Kidney epithelial cell (primary cell): ENCODE data around the gene WDFY3. TPM values are rescaled to one million over a fixed set of nuclear protein-coding genes. Genes with fewer than 3 reads are reported as not detected.

ENCODE experiments used
- DNase-seq: peaks from one replicate; pipeline ENCODE4 v3.0.0-alpha.2; 2010; ENCODE audit warnings: low read depth
- H3K27me3 ChIP-seq: 2 replicates; pipeline ENCODE4 v1.6.0; 2011; ENCODE audit warnings: low read length; ENCODE audit not compliant: control insufficient read depth, insufficient read depth
- H3K36me3 ChIP-seq: 2 replicates; pipeline ENCODE4 v1.5.1; 2011; ENCODE audit warnings: low read length; ENCODE audit not compliant: control insufficient read depth, insufficient read depth
- H3K4me3 ChIP-seq: 2 replicates; pipeline ENCODE4 v1.5.1; 2011; ENCODE audit warnings: low read depth, mild to moderate bottlenecking, control low read depth, low read length
- total RNA-seq: library from RNA; depleted of rRNA; stranded (reverse); fragments of >200 nt; gene quantifications from 2 replicates; pipeline ENCODE4 v1.2.3, GENCODE V29; 2015
- TF ChIP-seq, protein P1 (sequence below): IDR thresholded peaks from 2 replicates; pipeline ENCODE4 v1.5.1; 2011; ENCODE audit warnings: mild to moderate bottlenecking, moderate library complexity, low read length, control low read depth, inconsistent platforms; ENCODE audit not compliant: insufficient read depth, poor library complexity, severe bottlenecking

The WDFY3 gene
- total RNA-seq, 1 donor from 2014 or later = 54.4 TPM

- Histone ChIP-seq H3K27me3 (no peaks in the 10 kb centered on the region), H3K4me3 (no peak overlapping the region), H3K36me3 (no peaks in the 10 kb centered on the region)
- TF ChIP-seq, protein P1, sequence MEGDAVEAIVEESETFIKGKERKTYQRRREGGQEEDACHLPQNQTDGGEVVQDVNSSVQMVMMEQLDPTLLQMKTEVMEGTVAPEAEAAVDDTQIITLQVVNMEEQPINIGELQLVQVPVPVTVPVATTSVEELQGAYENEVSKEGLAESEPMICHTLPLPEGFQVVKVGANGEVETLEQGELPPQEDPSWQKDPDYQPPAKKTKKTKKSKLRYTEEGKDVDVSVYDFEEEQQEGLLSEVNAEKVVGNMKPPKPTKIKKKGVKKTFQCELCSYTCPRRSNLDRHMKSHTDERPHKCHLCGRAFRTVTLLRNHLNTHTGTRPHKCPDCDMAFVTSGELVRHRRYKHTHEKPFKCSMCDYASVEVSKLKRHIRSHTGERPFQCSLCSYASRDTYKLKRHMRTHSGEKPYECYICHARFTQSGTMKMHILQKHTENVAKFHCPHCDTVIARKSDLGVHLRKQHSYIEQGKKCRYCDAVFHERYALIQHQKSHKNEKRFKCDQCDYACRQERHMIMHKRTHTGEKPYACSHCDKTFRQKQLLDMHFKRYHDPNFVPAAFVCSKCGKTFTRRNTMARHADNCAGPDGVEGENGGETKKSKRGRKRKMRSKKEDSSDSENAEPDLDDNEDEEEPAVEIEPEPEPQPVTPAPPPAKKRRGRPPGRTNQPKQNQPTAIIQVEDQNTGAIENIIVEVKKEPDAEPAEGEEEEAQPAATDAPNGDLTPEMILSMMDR = no peak
- no peak for DNase-seq
These were observed 339.8 kb downstream of the WDFY3 start for GRCh38 chr4:84626673-84627072.

DNA sequence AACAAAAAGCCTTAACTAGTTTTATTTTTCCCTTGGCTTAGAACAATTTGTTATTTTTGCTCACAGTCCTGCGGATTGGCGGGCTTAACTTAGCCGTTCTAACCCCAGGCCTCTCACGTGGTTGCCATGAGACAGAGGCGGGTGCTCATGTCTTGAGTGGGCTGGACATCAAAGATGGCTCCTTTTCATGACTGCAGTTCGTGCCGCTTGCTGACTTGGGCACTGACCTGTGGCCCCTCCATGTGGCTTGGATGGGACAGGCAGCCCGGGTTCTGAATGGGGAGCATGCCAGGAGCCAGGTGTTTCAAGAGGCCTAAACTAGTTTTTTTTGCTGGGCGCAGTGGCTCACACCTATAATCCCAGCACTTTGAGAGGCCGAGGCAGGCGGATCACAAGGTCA, 342.8 kb downstream of the WDFY3 start:
- no peak for DNase-seq
- H3K36me3 ChIP-seq = no peaks in the 10 kb centered on the region
- H3K27me3 ChIP-seq = no peaks in the 10 kb centered on the region
- H3K4me3 ChIP-seq = no peak overlapping the region
- TF ChIP-seq, protein P1 = no peak

DNA sequence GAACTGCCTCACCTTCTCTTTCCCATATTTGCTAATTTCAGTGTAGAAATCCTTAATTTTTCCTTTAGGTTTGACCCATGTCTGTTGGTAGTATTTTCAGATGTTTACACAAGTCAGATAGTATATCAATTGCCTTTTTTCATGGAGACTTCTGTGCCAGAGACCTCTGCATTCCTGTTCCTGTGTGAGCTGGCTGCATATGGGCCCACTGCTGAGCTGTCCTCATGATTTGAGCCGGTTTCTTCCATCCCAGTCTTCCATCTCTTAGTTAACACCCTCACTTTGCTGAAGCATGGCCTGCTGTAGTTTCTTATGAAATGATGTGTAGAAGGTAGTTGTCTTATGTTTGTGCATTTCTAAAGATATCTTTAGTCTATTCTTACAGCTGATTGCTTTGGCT, 343.5 kb downstream of the WDFY3 start:
- TF ChIP-seq, protein P1 = no peak
- no peak for DNase-seq
- H3K4me3 ChIP-seq = no peak overlapping the region
- no peaks in the 10 kb centered on the region for H3K36me3 ChIP-seq
- no peaks in the 10 kb centered on the region for H3K27me3 ChIP-seq
